GM21360 (cell line): Measurements from ENCODE around the gene OR2B2.

Experiments used
- ATAC-seq: cut with Tn5 transposase; IDR thresholded peaks from one replicate; pipeline ENCODE4 v1.9.1; 2021; ENCODE audit warnings: mild to moderate bottlenecking, moderate library complexity; ENCODE audit not compliant: unreplicated experiment

Gene OR2B2

DNA sequence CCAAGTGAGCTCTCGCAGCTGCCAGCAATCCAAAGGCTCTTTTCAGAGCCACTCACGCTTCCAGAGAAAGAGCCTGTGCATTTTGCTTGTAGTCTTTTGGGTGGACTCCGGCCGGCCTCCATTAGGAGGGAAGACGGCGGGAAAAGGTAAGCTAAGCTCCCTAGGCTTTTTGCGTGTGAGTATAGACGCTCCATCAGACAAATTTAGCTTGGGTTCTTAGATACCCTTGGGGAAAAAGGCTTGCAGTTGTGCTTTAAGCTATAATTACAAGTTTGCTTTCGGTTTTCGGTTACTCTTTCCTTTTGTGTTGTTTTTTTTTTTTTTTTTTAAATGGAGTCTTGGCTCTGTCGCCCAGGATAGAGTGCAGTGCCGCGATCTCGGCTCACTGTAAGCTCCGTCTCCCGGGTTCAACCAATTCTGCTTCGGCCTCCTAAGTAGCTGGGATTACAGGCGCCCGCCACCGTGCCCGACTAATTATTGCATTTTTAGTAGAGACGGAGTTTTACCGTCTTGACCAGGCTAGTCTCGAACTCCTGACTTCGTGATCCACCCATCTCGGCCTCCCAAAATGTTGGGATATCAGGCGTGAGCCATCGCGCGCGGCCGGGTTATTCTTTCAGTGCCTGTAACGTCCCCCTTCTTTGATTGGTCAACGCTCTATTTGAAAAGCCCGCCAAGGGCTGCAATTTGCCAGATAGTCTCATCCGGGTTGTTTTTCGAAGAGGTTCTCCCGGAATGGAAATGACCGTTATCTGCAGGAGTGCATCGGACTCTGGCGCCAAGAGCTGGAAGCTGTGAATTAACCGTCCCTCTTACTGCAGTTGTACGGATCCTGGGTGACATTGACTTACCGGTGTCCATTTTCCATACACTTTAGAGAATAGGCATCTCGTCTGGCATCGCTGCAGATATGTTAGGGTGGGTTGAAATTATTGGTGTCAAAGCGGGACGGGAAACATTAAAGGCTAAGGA lies 18.1 kb downstream of the OR2B2 start:
- no peak for ATAC-seq

DNA sequence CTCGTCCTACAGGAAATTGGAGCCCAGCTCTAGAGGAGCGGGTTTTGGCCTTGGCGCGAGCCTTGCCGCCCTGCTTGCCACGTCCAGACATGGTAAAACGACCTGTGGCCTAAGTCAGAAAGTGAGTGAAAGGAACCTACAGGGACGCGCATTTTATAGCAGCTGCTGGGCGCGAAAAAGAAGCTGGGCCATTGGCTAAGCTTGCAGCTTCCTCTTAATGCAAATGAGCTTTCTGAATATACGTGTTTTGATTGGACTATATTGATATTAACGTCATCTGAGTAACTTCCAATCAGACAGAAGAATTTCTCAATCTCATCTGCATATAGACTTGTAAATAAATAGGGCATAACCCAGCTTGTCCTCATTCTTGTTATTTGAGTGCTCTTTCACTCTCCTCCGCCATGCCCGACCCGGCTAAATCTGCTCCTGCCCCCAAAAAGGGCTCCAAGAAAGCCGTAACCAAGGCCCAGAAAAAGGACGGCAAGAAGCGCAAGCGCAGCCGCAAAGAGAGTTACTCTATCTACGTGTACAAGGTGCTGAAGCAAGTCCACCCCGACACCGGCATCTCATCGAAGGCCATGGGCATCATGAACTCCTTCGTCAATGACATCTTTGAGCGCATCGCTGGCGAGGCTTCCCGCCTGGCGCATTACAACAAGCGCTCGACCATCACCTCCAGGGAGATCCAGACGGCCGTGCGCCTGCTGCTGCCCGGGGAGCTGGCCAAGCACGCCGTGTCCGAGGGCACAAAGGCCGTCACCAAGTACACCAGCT lies 18.9 kb downstream of the OR2B2 start:
- ATAC-seq = peak; percentile 45

DNA sequence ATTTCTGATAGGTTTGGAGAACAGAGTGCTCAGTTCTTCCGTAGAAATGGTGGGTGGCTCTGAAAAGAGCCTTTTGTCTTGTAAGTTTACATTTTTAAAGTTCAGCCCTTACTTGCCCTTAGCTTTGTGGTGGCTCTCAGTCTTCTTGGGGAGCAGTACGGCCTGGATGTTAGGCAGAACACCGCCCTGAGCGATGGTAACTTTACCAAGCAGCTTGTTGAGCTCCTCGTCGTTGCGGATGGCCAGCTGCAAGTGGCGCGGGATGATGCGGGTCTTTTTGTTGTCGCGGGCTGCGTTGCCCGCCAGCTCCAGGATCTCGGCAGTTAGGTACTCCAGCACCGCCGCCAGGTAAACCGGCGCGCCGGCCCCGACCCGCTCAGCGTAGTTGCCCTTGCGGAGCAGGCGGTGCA lies 19.5 kb downstream of the OR2B2 start:
- ATAC-seq = no peak

DNA sequence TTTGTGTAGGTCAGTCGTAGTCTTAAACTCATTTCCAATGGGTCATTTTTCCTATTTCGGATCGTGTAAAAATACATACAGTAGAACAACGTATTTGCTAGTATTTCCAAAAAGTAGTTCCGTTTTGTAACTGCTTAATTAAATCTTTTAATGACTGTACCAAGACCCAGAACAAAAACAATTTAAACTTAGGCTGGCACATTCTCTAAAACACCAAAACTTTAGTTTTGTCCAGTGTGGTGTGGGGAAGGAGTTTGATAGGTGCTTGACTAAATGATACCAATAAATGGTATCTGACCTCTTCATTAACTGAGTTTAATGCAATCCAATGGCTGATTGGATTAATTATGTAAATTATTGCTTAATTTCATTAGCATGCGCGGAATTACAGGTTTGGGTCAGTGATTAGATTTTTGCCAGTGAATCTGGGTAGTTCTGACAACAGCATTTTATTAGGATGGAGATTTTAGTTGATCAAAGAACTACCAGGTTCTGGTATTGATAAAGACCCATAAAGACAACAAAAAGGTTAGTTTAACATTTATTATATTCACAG lies 20.8 kb downstream of the OR2B2 start:
- no peak for ATAC-seq

DNA sequence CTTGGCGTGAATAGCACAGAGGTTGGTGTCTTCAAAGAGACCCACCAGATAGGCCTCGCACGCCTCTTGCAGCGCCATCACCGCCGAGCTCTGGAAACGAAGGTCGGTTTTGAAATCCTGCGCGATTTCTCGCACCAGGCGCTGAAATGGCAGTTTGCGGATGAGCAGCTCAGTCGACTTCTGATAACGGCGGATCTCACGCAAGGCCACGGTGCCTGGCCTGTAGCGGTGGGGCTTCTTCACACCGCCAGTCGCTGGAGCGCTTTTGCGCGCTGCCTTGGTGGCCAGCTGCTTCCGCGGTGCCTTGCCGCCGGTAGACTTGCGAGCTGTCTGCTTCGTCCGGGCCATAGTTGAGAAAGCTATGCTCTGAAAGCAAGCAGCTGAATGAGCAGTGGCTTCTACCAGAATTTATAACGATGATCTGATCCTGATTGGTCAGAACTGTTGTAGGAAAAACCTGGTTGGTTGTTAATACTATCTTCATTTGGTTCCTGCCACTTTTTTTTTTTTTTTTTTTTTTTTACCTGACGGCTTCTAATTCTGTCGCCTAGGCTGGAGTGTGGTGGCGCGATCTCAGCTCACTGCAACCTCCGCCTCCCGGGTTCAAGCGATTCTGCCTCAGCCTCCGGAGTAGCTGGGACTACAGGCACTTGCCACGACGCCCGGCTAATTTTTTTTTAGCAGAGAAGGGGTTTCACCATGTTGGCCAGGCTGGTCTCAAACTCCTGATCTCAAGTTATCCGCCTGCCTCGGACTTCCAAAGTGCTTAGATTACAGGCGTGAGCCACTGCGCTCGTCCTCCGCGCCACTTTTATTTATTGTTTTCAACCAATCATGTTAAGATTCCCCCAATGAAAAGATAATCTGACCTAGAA lies 21.5 kb downstream of the OR2B2 start:
- ATAC-seq = peak; percentile 42

DNA sequence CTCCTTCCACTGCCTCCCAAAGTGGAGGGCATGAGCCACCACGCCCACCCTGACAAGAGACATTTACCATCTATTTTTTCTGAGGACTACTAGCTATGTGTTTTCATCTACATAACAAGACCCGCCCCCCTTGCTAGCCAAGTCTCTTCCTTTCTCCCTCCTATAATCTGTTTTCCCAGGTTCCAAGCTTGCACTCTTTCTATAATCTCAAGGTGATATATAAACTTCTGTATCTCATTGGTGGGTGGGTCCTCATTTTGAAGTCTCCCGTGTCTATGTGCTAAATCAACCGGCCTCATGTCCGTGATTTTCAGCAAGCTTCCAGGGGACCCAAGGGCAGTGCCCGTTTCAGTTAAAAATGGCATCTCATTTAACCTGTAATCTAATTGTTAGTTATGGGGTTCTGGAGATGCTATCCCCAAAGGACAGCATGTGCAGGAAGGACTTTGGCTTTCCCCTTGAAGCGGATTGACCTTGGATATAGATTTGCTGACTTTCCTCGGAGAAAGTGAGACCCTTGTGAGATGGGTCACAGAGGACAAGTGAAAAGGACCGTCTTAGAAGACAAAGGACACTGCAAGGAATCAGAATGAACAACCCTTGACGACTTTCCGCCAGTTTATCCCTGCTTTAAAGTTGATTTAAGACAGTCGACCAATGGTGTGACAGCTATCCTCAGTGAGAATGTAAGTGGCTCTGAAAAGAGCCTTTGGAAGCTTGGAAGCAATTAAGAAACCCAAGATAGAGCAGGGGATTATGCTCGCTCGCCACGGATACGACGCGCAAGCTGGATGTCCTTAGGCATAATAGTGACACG lies 22.4 kb downstream of the OR2B2 start:
- ATAC-seq = no peak

DNA sequence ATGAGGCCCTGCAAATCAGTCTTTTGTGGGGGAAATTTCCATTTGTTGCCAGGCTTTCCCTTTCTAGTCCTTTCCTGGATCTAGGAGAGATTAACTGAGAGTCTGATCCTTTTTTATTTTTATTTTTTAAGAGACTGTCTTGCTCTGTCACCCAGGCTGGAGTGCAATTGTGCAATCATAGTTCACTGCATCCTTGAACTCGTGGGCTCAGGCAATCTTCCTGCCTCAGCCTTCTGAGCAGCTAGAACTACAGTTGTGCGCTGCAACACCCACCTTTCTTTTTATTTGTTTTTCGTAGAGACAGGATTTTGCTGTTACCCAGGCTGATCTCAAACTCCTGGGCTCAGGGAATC lies 22.9 kb downstream of the OR2B2 start:
- no peak for ATAC-seq

DNA sequence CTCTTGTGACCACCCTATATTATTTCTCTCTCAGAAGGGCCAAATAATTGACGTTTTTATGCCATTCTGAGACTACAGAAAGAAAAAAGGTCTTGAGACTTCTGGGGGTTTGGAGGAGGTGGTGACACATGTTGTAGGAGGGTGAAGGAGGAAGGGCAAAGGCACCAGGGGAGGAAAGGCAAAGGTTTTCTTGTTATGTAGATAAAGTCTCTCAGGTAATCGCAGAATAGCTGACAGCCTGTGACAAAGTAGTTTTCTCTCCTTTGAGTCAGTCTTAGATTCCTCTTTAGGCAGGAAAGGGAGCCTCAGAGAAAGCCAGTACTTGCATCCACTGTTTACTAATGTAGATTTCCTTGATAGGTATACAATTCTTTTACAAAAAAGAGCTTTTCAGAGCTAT lies 23.6 kb downstream of the OR2B2 start:
- no peak for ATAC-seq

DNA sequence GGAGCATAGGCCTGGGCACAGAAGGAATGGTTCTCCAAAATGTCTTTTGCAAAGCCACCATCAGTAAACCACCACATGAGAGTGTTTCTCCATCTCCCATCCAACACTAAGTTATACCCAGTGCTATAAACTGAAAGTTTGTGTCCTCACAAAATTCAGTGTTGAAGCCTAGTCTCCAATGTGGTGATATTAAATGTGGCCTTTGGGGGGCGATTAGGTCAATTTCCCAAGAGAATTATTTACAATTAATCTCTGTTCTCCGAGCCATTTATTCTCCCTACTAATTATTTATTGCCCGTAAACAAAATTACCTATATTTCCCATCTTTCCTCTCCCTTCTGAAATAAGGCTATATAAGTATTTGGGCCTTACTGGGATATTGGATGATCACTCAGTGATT lies 26.1 kb downstream of the OR2B2 start:
- no peak for ATAC-seq

DNA sequence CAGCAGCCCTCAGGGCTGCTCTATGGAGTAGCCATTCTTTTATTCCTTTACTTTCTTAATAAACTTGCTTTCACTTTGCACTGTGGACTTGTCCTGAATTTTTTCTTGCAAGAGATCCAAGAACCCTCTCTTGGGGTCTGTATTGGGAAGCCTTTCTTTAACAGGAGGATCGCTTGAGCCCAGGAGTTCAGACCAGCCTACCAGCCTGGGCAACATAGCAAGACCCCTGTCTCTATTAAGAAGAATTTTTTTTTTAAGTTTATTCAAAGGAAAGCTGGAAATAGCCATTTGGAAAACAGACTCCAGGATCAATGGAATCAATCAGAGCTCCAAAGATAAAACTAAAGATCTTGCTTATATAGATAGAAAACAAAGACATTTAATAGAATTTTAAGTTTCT lies 29.1 kb downstream of the OR2B2 start:
- ATAC-seq = no peak

DNA sequence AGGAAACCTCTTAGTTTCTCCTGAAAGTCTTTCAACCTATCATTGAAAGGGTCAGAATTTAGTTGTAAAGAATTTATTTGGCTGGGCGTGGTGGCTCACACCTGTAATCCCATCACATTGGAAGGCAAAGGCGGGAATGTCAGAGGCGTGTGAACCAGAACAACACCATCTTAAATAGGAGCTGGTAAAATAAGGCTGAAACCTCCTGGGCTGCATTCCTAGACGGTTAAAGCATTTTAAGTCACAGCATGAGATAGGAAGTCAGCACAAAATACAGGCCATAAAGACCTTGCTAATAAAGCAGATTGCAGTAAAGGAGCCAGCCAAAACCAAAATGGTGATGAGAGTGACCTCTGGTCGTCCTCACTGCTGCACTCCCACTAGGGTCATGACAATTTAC lies 29.6 kb downstream of the OR2B2 start:
- ATAC-seq = no peak

DNA sequence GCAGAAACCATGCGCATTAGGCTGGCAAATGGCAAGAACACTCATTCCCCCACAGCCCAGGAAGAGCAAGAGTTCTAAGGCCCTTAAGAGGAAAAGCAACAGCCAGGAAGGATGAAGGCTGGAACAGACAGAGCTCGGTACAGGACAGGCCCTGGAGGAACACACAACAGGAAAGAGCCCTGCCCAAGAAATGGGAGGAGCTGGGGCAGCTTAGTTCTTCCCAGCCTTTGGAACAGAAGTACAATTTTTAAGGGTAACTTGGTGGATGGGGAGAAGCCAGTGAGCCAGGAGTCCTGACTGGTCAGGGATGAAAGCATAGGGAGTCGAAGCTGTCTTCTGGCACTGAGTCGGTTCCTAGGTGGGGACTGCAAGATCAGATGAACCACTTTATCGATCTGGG lies 32.4 kb downstream of the OR2B2 start:
- no peak for ATAC-seq

DNA sequence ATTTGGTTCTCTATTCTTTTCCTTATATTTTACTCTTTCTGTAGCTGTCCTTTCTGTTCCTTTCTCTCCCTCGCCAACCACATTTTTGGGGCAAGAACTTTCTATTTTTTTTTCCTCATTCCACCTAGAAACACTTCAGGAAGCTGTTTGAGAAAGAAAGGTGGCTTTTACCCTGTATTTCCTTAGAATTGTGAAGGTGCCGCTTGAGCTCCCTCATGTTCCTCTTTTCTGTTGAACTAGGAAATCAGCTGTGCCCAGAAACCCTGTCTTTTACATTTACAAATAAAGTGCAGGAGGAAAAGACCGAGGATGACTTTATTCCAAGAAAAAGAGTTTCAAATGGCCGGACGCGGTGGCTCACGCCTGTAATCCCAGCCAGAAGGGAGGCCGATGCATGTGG lies 38.2 kb downstream of the OR2B2 start:
- ATAC-seq = no peak

DNA sequence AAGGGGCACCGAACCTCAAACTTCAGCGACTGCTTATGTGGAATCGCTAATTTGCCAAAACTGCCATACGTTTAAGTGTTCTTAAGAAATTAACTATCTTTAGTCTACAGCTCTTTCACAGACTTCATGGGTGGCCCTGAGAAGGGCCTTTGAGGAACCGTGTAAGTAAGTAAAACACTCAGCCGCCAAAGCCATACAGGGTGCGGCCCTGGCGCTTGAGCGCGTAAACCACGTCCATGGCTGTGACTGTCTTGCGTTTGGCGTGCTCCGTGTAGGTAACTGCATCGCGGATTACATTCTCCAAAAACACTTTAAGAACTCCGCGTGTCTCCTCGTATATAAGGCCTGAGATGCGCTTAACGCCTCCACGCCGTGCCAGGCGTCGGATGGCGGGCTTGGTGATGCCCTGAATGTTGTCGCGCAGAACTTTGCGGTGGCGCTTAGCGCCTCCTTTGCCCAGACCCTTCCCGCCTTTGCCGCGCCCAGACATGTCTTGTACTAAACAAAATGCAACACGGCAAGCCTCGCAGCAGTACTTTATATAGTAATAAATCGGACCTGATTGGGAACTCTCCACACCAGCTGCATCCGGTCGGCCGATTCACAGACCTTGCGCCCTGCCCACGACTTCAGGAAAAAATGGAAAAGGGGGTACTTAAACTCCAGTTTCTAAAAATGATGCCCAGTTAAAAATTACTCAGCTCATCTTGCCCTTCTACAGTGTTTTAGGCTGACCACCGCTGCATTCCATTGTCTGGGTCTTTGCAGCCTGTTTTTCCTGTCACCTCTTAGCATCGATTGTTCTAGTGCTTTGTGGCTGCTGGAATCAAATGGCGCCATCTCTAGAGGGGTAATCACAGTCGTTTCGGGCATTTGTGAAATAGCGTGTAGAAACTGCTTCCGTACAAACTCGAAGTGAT lies 38.9 kb downstream of the OR2B2 start:
- peak; percentile 34 for ATAC-seq

DNA sequence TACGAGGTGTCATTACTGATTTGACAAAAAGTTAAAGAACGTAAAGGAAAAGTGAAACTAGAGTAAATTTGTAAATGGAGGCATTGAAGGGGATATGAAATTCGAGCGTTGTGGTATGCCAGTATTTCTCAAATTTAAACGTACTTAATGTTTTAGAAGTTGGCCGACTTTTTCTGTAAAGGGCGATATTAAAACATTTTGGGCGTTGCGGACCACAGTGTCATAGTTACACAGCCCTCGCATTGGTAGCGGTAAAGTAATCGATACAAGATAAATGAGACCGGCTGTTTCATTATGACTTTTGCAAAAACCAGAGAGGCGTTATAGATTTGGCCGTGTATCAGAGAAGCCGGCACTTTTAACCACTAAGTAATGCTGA lies 39.6 kb downstream of the OR2B2 start:
- peak; percentile 17 for ATAC-seq

DNA sequence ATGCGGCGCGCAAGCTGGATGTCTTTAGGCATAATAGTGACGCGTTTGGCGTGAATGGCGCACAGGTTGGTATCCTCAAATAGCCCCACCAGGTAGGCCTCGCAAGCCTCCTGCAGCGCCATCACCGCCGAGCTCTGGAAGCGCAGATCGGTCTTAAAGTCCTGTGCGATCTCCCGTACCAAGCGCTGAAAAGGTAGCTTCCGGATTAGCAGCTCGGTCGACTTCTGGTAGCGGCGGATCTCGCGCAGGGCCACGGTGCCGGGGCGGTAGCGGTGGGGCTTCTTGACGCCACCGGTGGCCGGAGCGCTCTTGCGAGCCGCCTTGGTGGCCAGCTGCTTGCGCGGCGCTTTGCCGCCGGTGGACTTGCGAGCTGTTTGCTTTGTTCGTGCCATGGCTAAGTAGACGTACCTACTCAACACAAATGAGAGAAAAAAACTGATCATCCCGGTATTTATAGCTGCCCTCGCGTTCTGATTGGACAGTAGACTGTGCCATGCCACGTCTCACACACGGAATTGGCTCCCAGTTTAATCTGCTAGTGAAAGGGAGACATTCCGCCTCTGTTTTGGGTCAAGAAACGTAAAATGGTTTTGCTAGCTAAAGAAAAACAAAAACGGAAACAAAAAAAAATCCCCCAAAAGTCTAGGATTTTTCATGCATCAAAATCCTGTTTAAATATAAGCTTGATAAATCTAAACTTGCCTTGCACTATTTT lies 40.1 kb downstream of the OR2B2 start:
- ATAC-seq = peak; percentile 44

DNA sequence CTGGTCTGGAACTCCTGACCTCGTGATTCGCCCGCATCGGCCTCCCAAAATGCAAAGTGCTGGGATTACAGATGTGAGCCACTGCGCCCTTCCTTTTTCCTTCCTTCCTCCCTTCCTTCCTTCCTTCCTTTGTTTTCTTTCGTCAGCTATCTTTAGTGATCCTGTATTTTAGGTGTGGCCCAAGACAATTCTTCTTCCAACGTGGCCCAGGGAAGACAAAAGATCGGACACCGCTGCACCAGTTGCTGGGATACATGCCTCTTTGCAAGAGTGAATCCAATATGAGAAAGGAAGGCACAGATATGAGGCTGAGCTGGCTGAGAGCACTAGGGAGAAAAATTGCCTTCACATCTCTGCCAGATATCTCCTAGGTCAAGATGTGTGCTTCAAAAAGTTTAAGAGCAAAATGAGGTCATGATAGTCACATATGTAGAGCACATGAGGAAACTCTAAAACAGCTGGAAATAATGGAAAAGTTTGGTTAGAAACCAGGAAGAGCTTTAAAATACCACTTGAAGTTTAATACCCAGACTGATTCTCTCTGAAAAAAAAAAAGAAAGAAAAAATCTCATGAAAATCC lies 41.8 kb downstream of the OR2B2 start:
- no peak for ATAC-seq

DNA sequence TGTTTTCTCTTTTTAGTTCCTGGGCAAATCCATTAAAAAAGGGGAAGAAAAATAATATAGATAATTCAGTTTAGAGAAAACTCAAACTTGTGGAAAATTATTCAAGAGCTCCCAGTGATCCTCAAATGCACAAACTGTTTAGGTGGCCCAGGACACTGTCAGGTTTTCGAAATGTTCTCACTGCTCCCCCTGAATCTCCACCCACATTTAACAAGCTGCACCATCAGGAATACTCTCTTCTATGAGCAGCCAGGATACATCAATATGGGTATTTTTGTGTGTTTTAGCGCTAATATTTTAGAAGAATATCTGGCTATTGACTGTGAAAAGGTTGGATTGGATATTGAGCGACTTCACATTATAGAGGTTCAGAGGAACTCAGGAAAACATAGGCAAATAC lies 43.9 kb downstream of the OR2B2 start:
- no peak for ATAC-seq
